Endothelial cell of umbilical vein (primary cell): ENCODE measurements around the gene AGBL5.

Experiments
- CTCF ChIP-seq, 2 donors: IDR thresholded peaks; 1 replicate in 1 of 2; 2 replicates in 1 of 2; pipeline ENCODE4 v1.5.1; 2011; ENCODE audit warnings: low read length in 2 of 2, mild to moderate bottlenecking in 2 of 2, moderate library complexity in 2 of 2, control low read depth in 1 of 2, inconsistent platforms in 1 of 2, low read depth in 1 of 2; ENCODE audit not compliant: insufficient read depth in 1 of 2; ENCODE audit errors: extremely low read depth in 1 of 2
- EZH2 ChIP-seq: IDR thresholded peaks from 2 replicates; pipeline ENCODE4 v1.6.1; 2012; ENCODE audit warnings: borderline replicate concordance, low read depth, mild to moderate bottlenecking, moderate library complexity, low read length, inconsistent platforms; ENCODE audit not compliant: severe bottlenecking
- FOS ChIP-seq: IDR thresholded peaks from 2 replicates; pipeline ENCODE4 v1.6.1; 2011; ENCODE audit warnings: mild to moderate bottlenecking, low read length, moderate library complexity, borderline replicate concordance; ENCODE audit not compliant: insufficient read depth
- JUN ChIP-seq: IDR thresholded peaks from 2 replicates; pipeline ENCODE4 v1.6.1; 2011; ENCODE audit warnings: borderline replicate concordance, low read depth; ENCODE audit not compliant: insufficient read length, insufficient read depth
- MAX ChIP-seq: IDR thresholded peaks from 2 replicates; pipeline ENCODE4 v1.6.1; 2011; ENCODE audit not compliant: insufficient read depth, insufficient read length
- MYC ChIP-seq: IDR thresholded peaks from one replicate; pipeline ENCODE4 v1.6.1; 2011; ENCODE audit warnings: mild to moderate bottlenecking, low read depth, low read length
- POLR2A ChIP-seq: IDR thresholded peaks from 2 replicates; pipeline ENCODE4 v1.6.1; 2012; ENCODE audit warnings: low read depth, mild to moderate bottlenecking, control low read depth, low read length
- POLR2AphosphoS5 ChIP-seq: IDR thresholded peaks from 2 replicates; pipeline ENCODE4 v1.6.1; 2012; ENCODE audit warnings: low read depth, mild to moderate bottlenecking, control low read depth, low read length, moderate library complexity; ENCODE audit not compliant: insufficient read depth

GRCh38 chr2:27001950-27002349 lies 49.5 kb upstream of the AGBL5 start:
- TF ChIP-seq CTCF (IDR thresholded peaks at IDR 0.05; ENCODE audit: extremely low read depth in 1 of 2, insufficient read depth in 1 of 2, low read depth in 1 of 2, low read length in 2 of 2) (no peak), POLR2A (no peak), POLR2AphosphoS5 (no peak), EZH2 (no peak), MYC (no peak), MAX (no peak), JUN (no peak), FOS (no peak)
